Breast epithelium (tissue), 3 donors: ENCODE data around the gene DNAI1.
"Not testable (repeated sequence)": the region's sequence is repeated elsewhere in the genome, so short reads cannot be mapped to it uniquely, and the experiment has no call there.

Source experiments
- CTCF ChIP-seq, 3 donors: fragments of 450-650 bp; IDR thresholded peaks; one replicate each; pipeline ENCODE4 v1.5.1; 2016 to 2017; ENCODE audit warnings: antibody characterized with exemption in 3 of 3, mild to moderate bottlenecking in 3 of 3, moderate library complexity in 3 of 3
- POLR2A ChIP-seq: fragments of 450-650 bp; IDR thresholded peaks from one replicate; pipeline ENCODE4 v1.6.1; 2016; ENCODE audit warnings: antibody characterized with exemption, mild to moderate bottlenecking, moderate library complexity

GRCh38 chr9:34437926-34438307, 20.7 kb upstream of the DNAI1 start:
- TF ChIP-seq CTCF (IDR thresholded peaks at IDR 0.05); POLR2A: not testable (repeated sequence)
